HEK293 (cell line): ENCODE measurements around the gene KLK5.
A peak's percentile ranks its signal among the peaks of the same experiment; 100 is the strongest.

Source experiments
- EGR2 ChIP-seq: fragments of 450-650 bp; formaldehyde crosslinking; IDR thresholded peaks from 2 replicates; pipeline ENCODE4 v1.5.1; 2016; ENCODE audit warnings: low read depth, missing biosample characterization, missing genetic modification characterization
- IKZF3 ChIP-seq: fragments of 450-650 bp; IDR thresholded peaks from 2 replicates; pipeline ENCODE4 v1.5.0; 2018; ENCODE audit warnings: missing biosample characterization, mild to moderate bottlenecking, missing genetic modification characterization, moderate library complexity
- KLF16 ChIP-seq: fragments of 450-650 bp; formaldehyde crosslinking; IDR thresholded peaks from 2 replicates; pipeline ENCODE4 v1.5.1; 2017; ENCODE audit warnings: missing biosample characterization, missing genetic modification characterization
- SETDB1 ChIP-seq: IDR thresholded peaks from one replicate; pipeline ENCODE4 v1.6.1; 2017; ENCODE audit warnings: mild to moderate bottlenecking, low read length, moderate library complexity, mixed read lengths; ENCODE audit not compliant: insufficient read length
- SP2 ChIP-seq: fragments of 450-650 bp; formaldehyde crosslinking; IDR thresholded peaks from 2 replicates; pipeline ENCODE4 v1.5.1; 2016; ENCODE audit warnings: missing biosample characterization, missing genetic modification characterization
- SP3 ChIP-seq: fragments of 450-650 bp; formaldehyde crosslinking; IDR thresholded peaks from 2 replicates; pipeline ENCODE4 v1.5.1; 2016; ENCODE audit warnings: missing biosample characterization, missing genetic modification characterization
- WT1 ChIP-seq: fragments of 450-650 bp; formaldehyde crosslinking; IDR thresholded peaks from 2 replicates; pipeline ENCODE4 v1.5.1; 2016; ENCODE audit warnings: missing biosample characterization, missing genetic modification characterization
- ZBTB49 ChIP-seq: fragments of 450-650 bp; formaldehyde crosslinking; IDR thresholded peaks from 2 replicates; pipeline ENCODE4 v1.5.1; 2016; ENCODE audit warnings: missing biosample characterization, missing genetic modification characterization, low read depth
- ZBTB7A ChIP-seq: fragments of 450-650 bp; formaldehyde crosslinking; IDR thresholded peaks from 2 replicates; pipeline ENCODE4 v1.5.1; 2016; ENCODE audit warnings: low read depth, missing biosample characterization, missing genetic modification characterization
- ZFP69B ChIP-seq: fragments of 450-650 bp; formaldehyde crosslinking; IDR thresholded peaks from 2 replicates; pipeline ENCODE4 v1.5.1; 2016; ENCODE audit warnings: missing biosample characterization, missing genetic modification characterization
- ZIC2 ChIP-seq: fragments of 450-650 bp; formaldehyde crosslinking; IDR thresholded peaks from 2 replicates; pipeline ENCODE4 v1.5.1; 2016; ENCODE audit warnings: missing biosample characterization, missing genetic modification characterization
- ZNF133 ChIP-seq: fragments of 450-650 bp; formaldehyde crosslinking; IDR thresholded peaks from 2 replicates; pipeline ENCODE4 v1.5.1; 2016; ENCODE audit warnings: missing biosample characterization, missing genetic modification characterization
- ZNF223 ChIP-seq: fragments of 450-650 bp; formaldehyde crosslinking; IDR thresholded peaks from 2 replicates; pipeline ENCODE4 v1.5.1; 2016; ENCODE audit warnings: missing biosample characterization, missing genetic modification characterization
- ZNF24 ChIP-seq: fragments of 450-650 bp; formaldehyde crosslinking; IDR thresholded peaks from 2 replicates; pipeline ENCODE4 v1.5.1; 2016; ENCODE audit warnings: missing biosample characterization, missing genetic modification characterization
- ZNF335 ChIP-seq: fragments of 450-650 bp; formaldehyde crosslinking; conservative IDR thresholded peaks from 2 replicates; pipeline ENCODE4 v1.5.1; 2016; ENCODE audit warnings: missing biosample characterization, missing genetic modification characterization
- ZNF366 ChIP-seq: fragments of 450-650 bp; formaldehyde crosslinking; conservative IDR thresholded peaks from 2 replicates; pipeline ENCODE4 v1.5.1; 2016; ENCODE audit warnings: missing biosample characterization, missing genetic modification characterization
- ZNF394 ChIP-seq: fragments of 450-650 bp; formaldehyde crosslinking; IDR thresholded peaks from 2 replicates; pipeline ENCODE4 v1.5.1; 2016; ENCODE audit warnings: missing biosample characterization, missing genetic modification characterization, mild to moderate bottlenecking, moderate library complexity, borderline replicate concordance
- ZNF514 ChIP-seq: fragments of 450-650 bp; formaldehyde crosslinking; IDR thresholded peaks from 2 replicates; pipeline ENCODE4 v1.5.1; 2016; ENCODE audit warnings: missing biosample characterization, missing genetic modification characterization
- ZNF544 ChIP-seq: fragments of 450-650 bp; formaldehyde crosslinking; IDR thresholded peaks from 2 replicates; pipeline ENCODE4 v1.5.0; 2017; ENCODE audit warnings: missing biosample characterization, missing genetic modification characterization
- ZNF548 ChIP-seq: fragments of 450-650 bp; formaldehyde crosslinking; IDR thresholded peaks from 2 replicates; pipeline ENCODE4 v1.5.1; 2016; ENCODE audit warnings: missing biosample characterization, missing genetic modification characterization
- ZNF561 ChIP-seq: fragments of 450-650 bp; IDR thresholded peaks from 2 replicates; pipeline ENCODE4 v1.5.1; 2018; ENCODE audit warnings: missing biosample characterization, missing genetic modification characterization, borderline replicate concordance
- ZNF701 ChIP-seq: fragments of 450-650 bp; formaldehyde crosslinking; IDR thresholded peaks from 2 replicates; pipeline ENCODE4 v1.5.1; 2016; ENCODE audit warnings: missing biosample characterization, missing genetic modification characterization
- ZNF776 ChIP-seq: fragments of 450-650 bp; formaldehyde crosslinking; IDR thresholded peaks from 2 replicates; pipeline ENCODE4 v1.5.0; 2017; ENCODE audit warnings: missing biosample characterization, missing genetic modification characterization, borderline replicate concordance
- ZNF777 ChIP-seq: fragments of 450-650 bp; formaldehyde crosslinking; IDR thresholded peaks from 2 replicates; pipeline ENCODE4 v1.5.1; 2017; ENCODE audit warnings: missing biosample characterization, missing genetic modification characterization, borderline replicate concordance
- ZNF785 ChIP-seq: fragments of 450-650 bp; formaldehyde crosslinking; IDR thresholded peaks from 2 replicates; pipeline ENCODE4 v1.5.1; 2016; ENCODE audit warnings: missing biosample characterization, missing genetic modification characterization
- ZSCAN16 ChIP-seq: fragments of 450-650 bp; formaldehyde crosslinking; IDR thresholded peaks from 2 replicates; pipeline ENCODE4 v1.5.1; 2016; ENCODE audit warnings: missing biosample characterization, missing genetic modification characterization
- TF ChIP-seq, protein P1 (sequence below): fragments of 450-650 bp; formaldehyde crosslinking; IDR thresholded peaks from 2 replicates; pipeline ENCODE4 v1.5.1; 2016; ENCODE audit warnings: missing biosample characterization, missing genetic modification characterization
- TF ChIP-seq, protein P2 (sequence below): fragments of 450-650 bp; formaldehyde crosslinking; IDR thresholded peaks from 2 replicates; pipeline ENCODE4 v1.5.1; 2017; ENCODE audit warnings: missing biosample characterization, missing genetic modification characterization
- TF ChIP-seq, protein P3 (sequence below): fragments of 450-650 bp; formaldehyde crosslinking; IDR thresholded peaks from 2 replicates; pipeline ENCODE4 v1.5.0; 2017; ENCODE audit warnings: missing biosample characterization, missing genetic modification characterization, borderline replicate concordance
- TF ChIP-seq, protein P4 (sequence below): fragments of 450-650 bp; formaldehyde crosslinking; IDR thresholded peaks from 2 replicates; pipeline ENCODE4 v1.5.1; 2016; ENCODE audit warnings: missing biosample characterization, missing genetic modification characterization

KLK5 gene

GRCh38 chr19:50912727-50913716 is 39.8 kb downstream of the KLK5 start (continued):
- TF ChIP-seq, protein P1, sequence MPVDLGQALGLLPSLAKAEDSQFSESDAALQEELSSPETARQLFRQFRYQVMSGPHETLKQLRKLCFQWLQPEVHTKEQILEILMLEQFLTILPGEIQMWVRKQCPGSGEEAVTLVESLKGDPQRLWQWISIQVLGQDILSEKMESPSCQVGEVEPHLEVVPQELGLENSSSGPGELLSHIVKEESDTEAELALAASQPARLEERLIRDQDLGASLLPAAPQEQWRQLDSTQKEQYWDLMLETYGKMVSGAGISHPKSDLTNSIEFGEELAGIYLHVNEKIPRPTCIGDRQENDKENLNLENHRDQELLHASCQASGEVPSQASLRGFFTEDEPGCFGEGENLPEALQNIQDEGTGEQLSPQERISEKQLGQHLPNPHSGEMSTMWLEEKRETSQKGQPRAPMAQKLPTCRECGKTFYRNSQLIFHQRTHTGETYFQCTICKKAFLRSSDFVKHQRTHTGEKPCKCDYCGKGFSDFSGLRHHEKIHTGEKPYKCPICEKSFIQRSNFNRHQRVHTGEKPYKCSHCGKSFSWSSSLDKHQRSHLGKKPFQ (tag by site-specific recombination) = no peak
- TF ChIP-seq SP3 (tag by site-specific recombination) (peak; percentile 28; the same call in 1 of the 2 replicates), ZNF394 (tag by site-specific recombination) (no peak), SETDB1 (no peak), ZNF701 (tag by site-specific recombination) (no peak), ZNF776 (tag by site-specific recombination) (no peak), ZNF514 (tag by site-specific recombination) (no peak), ZSCAN16 (tag by site-specific recombination) (no peak), ZNF366 (tag by site-specific recombination) (peak; percentile 87), ZBTB7A (tag by site-specific recombination) (no peak), ZNF544 (no peak), ZBTB49 (tag by site-specific recombination) (no peak), ZNF777 (tag by site-specific recombination) (peak; percentile 10; the same call in 1 of the 2 replicates), ZNF24 (tag by site-specific recombination) (peak; percentile 55; the same call in 1 of the 2 replicates), ZNF548 (tag by site-specific recombination) (no peak), ZNF785 (tag by site-specific recombination) (no peak), ZNF335 (tag by site-specific recombination) (peak; percentile 82), KLF16 (peak; percentile 58; the same call in 1 of the 2 replicates), ZNF561 (tag by site-specific recombination) (no peak), SP2 (tag by site-specific recombination) (peak; percentile 20; the same call in 1 of the 2 replicates), WT1 (tag by site-specific recombination) (no peak), ZIC2 (tag by site-specific recombination) (peak; percentile 80), IKZF3 (tag by site-specific recombination) (no peak), ZFP69B (tag by site-specific recombination) (0 out of 2 replicates have a peak, but pooled peaks have one; percentile 32), EGR2 (tag by site-specific recombination) (peak; percentile 85), ZNF223 (tag by site-specific recombination) (no peak), ZNF133 (tag by site-specific recombination) (no peak)
- TF ChIP-seq, protein P2, sequence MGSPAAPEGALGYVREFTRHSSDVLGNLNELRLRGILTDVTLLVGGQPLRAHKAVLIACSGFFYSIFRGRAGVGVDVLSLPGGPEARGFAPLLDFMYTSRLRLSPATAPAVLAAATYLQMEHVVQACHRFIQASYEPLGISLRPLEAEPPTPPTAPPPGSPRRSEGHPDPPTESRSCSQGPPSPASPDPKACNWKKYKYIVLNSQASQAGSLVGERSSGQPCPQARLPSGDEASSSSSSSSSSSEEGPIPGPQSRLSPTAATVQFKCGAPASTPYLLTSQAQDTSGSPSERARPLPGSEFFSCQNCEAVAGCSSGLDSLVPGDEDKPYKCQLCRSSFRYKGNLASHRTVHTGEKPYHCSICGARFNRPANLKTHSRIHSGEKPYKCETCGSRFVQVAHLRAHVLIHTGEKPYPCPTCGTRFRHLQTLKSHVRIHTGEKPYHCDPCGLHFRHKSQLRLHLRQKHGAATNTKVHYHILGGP (tag by site-specific recombination) = no peak
- TF ChIP-seq, protein P3, sequence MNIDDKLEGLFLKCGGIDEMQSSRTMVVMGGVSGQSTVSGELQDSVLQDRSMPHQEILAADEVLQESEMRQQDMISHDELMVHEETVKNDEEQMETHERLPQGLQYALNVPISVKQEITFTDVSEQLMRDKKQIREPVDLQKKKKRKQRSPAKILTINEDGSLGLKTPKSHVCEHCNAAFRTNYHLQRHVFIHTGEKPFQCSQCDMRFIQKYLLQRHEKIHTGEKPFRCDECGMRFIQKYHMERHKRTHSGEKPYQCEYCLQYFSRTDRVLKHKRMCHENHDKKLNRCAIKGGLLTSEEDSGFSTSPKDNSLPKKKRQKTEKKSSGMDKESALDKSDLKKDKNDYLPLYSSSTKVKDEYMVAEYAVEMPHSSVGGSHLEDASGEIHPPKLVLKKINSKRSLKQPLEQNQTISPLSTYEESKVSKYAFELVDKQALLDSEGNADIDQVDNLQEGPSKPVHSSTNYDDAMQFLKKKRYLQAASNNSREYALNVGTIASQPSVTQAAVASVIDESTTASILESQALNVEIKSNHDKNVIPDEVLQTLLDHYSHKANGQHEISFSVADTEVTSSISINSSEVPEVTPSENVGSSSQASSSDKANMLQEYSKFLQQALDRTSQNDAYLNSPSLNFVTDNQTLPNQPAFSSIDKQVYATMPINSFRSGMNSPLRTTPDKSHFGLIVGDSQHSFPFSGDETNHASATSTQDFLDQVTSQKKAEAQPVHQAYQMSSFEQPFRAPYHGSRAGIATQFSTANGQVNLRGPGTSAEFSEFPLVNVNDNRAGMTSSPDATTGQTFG = no peak
- TF ChIP-seq, protein P4, sequence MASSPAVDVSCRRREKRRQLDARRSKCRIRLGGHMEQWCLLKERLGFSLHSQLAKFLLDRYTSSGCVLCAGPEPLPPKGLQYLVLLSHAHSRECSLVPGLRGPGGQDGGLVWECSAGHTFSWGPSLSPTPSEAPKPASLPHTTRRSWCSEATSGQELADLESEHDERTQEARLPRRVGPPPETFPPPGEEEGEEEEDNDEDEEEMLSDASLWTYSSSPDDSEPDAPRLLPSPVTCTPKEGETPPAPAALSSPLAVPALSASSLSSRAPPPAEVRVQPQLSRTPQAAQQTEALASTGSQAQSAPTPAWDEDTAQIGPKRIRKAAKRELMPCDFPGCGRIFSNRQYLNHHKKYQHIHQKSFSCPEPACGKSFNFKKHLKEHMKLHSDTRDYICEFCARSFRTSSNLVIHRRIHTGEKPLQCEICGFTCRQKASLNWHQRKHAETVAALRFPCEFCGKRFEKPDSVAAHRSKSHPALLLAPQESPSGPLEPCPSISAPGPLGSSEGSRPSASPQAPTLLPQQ = peak; percentile 55
